Caco-2 (cell line): ENCODE measurements around the gene TNFRSF13B. TPM values are rescaled to one million over a fixed set of nuclear protein-coding genes. Genes with fewer than 3 reads are reported as not detected.

Experiments
- BruUV-seq: library from RNA; stranded (reverse); fragments of 400-500 nt; replicated peaks from 2 replicates; lab custom pipeline; 2021; lab: Mats Ljungman, UMichigan
- CTCF ChIA-PET: fragments of 300-600 bp; sonication (Branson Sonifier 250); formaldehyde crosslinking; loops from one replicate; lab custom pipeline; 2022; ENCODE audit warnings: antibody characterized with exemption; lab: Charles Lee
- POLR2A ChIA-PET: fragments of 300-600 bp; sonication (Branson Sonifier 250); formaldehyde crosslinking; loops from one replicate; lab custom pipeline; 2022; ENCODE audit warnings: antibody characterized with exemption; lab: Charles Lee
- DNase-seq, 2 experiments: peaks; one replicate each; pipeline versions ENCODE4 v3.0.0 to v3.0.0-alpha.2; 2020 to 2022
- H3K27me3 ChIP-seq: replicated peaks from 2 replicates; pipeline ENCODE4 v1.6.0; 2011; ENCODE audit warnings: low read length; ENCODE audit not compliant: control insufficient read depth, insufficient read depth
- H3K36me3 ChIP-seq: 2 replicates; pipeline ENCODE4 v1.5.1; 2011; ENCODE audit warnings: low read length; ENCODE audit not compliant: control insufficient read depth, insufficient read depth
- H3K4me1 ChIP-seq: fragments of 250-450 bp; sonication (Bioruptor Pico); 2 replicates; pipeline ENCODE4 v1.5.1; 2020; ENCODE audit warnings: mild to moderate bottlenecking
- H3K4me3 ChIP-seq: 2 replicates; pipeline ENCODE4 v1.5.1; 2011; ENCODE audit warnings: low read depth, mild to moderate bottlenecking, control low read depth, low read length
- H3K9me3 ChIP-seq: fragments of 250-450 bp; sonication (Bioruptor Pico); 2 replicates; pipeline ENCODE4 v1.5.1; 2020; ENCODE audit warnings: mild to moderate bottlenecking, moderate library complexity
- H3K27ac Mint-ChIP-seq: one replicate; pipeline ENCODE4 v1.8.0; 2022; ENCODE audit warnings: mixed read lengths; ENCODE audit not compliant: unreplicated experiment
- H3K27me3 Mint-ChIP-seq: one replicate; pipeline ENCODE4 v1.8.0; 2022; ENCODE audit warnings: mixed read lengths; ENCODE audit not compliant: insufficient read depth, unreplicated experiment
- H3K36me3 Mint-ChIP-seq: one replicate; pipeline ENCODE4 v1.8.0; 2022; ENCODE audit warnings: mild to moderate bottlenecking, mixed read lengths; ENCODE audit not compliant: insufficient read depth, unreplicated experiment
- H3K4me1 Mint-ChIP-seq: one replicate; pipeline ENCODE4 v1.8.0; 2022; ENCODE audit warnings: low read depth, mixed read lengths; ENCODE audit not compliant: unreplicated experiment
- H3K4me3 Mint-ChIP-seq: one replicate; pipeline ENCODE4 v1.8.0; 2022; ENCODE audit warnings: mild to moderate bottlenecking, moderate library complexity, mixed read lengths; ENCODE audit not compliant: unreplicated experiment
- H3K9me3 Mint-ChIP-seq: one replicate; pipeline ENCODE4 v1.8.0; 2022; ENCODE audit warnings: mixed read lengths; ENCODE audit not compliant: unreplicated experiment
- CTCF ChIP-seq, 2 experiments: fragments of 200-600 bp in 1 of 2; IDR thresholded peaks; 1 replicate in 1 of 2; 2 replicates in 1 of 2; pipeline versions ENCODE4 v1.5.1 to v1.8.0; 2011 to 2022; ENCODE audit warnings: antibody characterized with exemption in 1 of 2, control low read depth in 1 of 2, inconsistent platforms in 1 of 2, low read depth in 1 of 2, low read length in 1 of 2, mild to moderate bottlenecking in 1 of 2, moderate library complexity in 1 of 2; ENCODE audit not compliant: insufficient read depth in 1 of 2, severe bottlenecking in 1 of 2, unreplicated experiment in 1 of 2
- intact Hi-C: fragments of 100-400 bp; cut with micrococcal nuclease; formaldehyde crosslinking; loops from one replicate; pipeline ENCODE4 v1.10.0; 2022; ENCODE audit not compliant: unreplicated experiment
- total RNA-seq: library from RNA; stranded (reverse); gene quantifications from 2 replicates; pipeline ENCODE4 v1.2.3, GENCODE V29; 2022

TNFRSF13B gene
- total RNA-seq, 1 experiment from 2014 or later, result not detected

DNA sequence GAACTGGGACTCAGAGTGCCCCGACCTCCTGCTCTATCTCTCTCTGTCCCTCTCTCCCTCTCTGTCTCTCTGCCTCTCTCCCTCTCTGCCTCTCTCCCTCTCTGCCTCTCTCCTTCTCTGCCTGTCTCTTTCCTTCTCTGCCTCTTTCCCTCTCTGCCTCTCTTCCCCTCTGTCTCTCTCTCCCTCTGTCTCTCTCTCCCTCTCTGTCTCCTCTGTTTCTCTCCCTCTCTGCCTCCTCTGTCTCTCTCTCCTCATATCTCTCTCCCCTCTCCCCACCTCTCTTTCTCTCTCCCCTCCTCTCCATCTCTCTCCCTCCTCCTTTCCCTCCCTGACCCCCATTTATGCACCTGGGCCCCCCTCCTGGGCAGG, 32.7 kb downstream of the TNFRSF13B start:
- no peak overlapping the region for H3K4me3 ChIP-seq
- ChIA-PET CTCF (no interaction called here), POLR2A (no interaction called here)
- TF ChIP-seq CTCF (IDR thresholded peaks at IDR 0.05; ENCODE audit: insufficient read depth in 1 of 2, low read depth in 1 of 2, low read length in 1 of 2, severe bottlenecking in 1 of 2, unreplicated experiment in 1 of 2), result no peak
- H3K27me3 ChIP-seq, result no peaks in the 10 kb centered on the region; the same call in 1 of the 2 replicates
- no peaks in the 10 kb centered on the region for H3K9me3 ChIP-seq
- no peaks in the 10 kb centered on the region for H3K36me3 Mint-ChIP-seq
- no peaks in the 10 kb centered on the region for H3K36me3 ChIP-seq
- no peak overlapping the region for H3K27ac Mint-ChIP-seq
- no peaks in the 10 kb centered on the region for H3K9me3 Mint-ChIP-seq
- H3K4me1 ChIP-seq, result no peaks in the 10 kb centered on the region
- H3K4me1 Mint-ChIP-seq, result no peaks in the 10 kb centered on the region
- intact Hi-C loops, result no loop called here
- DNase-seq, result no peak
- BruUV-seq, result no TSS peak
- H3K27me3 Mint-ChIP-seq, result peaks cover 7% of the 10 kb centered on the region
- H3K4me3 Mint-ChIP-seq, result no peak overlapping the region

DNA sequence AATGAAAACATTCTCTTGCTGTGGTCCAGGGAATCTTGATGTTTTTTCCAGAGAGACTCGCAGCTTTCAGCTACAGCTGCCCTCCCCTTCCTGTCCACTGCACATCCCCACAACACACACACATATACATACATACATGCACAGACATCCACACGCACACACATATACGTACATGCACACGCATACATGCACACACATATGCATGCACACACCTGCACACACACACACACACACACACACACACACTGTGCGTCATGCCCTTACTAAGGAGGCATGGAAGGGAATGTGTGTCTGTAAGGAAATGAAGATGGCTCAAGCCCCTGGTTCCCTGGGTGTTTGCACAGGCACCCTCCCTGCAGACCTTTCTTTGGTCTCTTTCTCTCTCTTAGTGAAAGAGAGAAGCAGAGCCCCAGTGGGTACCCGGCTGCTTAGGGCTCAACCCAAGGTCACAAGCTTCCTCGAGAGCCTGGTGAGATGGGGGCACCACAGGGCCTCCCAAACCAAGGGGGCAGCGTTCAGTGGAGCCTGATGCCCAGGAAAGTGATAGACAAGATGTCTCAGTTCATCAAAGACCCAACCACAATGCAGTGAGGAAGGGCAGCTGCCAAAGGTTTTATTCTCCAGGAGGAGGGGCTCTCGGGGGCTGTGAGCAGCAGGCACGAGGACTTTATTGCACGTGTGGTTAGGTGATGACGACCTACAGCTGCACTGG, 33.3 kb downstream of the TNFRSF13B start:
- H3K36me3 Mint-ChIP-seq, result no peaks in the 10 kb centered on the region
- no peaks in the 10 kb centered on the region for H3K4me1 Mint-ChIP-seq
- CTCF ChIA-PET, result no interaction called here
- intact Hi-C loops, result no loop called here
- DNase-seq, result peak in 1 of 2 experiments; percentile 21
- BruUV-seq, result no TSS peak
- H3K9me3 Mint-ChIP-seq, result no peaks in the 10 kb centered on the region
- no peaks in the 10 kb centered on the region for H3K4me1 ChIP-seq
- H3K4me3 ChIP-seq, result no peak overlapping the region
- no peak overlapping the region for H3K27ac Mint-ChIP-seq
- H3K9me3 ChIP-seq, result no peaks in the 10 kb centered on the region
- no peak overlapping the region for H3K4me3 Mint-ChIP-seq
- peaks cover 7% of the 10 kb centered on the region for H3K27me3 Mint-ChIP-seq
- TF ChIP-seq CTCF (IDR thresholded peaks at IDR 0.05; ENCODE audit: insufficient read depth in 1 of 2, low read depth in 1 of 2, low read length in 1 of 2, severe bottlenecking in 1 of 2, unreplicated experiment in 1 of 2), result no peak
- H3K27me3 ChIP-seq, result no peaks in the 10 kb centered on the region; the same call in 1 of the 2 replicates
- POLR2A ChIA-PET, result no interaction called here
- H3K36me3 ChIP-seq, result no peaks in the 10 kb centered on the region

DNA sequence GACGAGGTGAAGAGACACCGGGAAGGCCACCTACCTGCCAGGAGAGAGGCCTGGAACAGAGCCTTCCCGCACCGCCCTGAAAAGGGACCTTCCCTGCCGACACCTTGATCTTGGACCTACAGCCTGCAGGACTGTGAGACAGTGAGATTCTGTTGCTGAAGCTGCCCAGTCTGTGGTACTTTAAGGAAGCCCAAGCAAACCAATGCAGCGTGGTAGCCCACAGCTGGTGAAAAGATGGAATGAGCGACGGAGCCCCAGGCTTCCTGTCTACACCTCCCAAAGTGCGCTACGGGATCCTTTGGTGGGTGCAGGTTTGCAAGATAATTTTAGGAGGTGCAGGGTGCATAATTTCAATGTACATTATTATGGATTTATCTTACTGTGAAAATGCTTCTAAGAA, 33.9 kb downstream of the TNFRSF13B start:
- Mint-ChIP-seq H3K27ac (no peak overlapping the region), H3K36me3 (no peaks in the 10 kb centered on the region), H3K27me3 (peaks cover 7% of the 10 kb centered on the region), H3K4me3 (no peak overlapping the region), H3K4me1 (no peaks in the 10 kb centered on the region), H3K9me3 (no peaks in the 10 kb centered on the region)
- H3K36me3 ChIP-seq, result no peaks in the 10 kb centered on the region
- H3K4me3 ChIP-seq, result no peak overlapping the region
- H3K4me1 ChIP-seq, result no peaks in the 10 kb centered on the region
- TF ChIP-seq CTCF (IDR thresholded peaks at IDR 0.05; ENCODE audit: insufficient read depth in 1 of 2, low read depth in 1 of 2, low read length in 1 of 2, severe bottlenecking in 1 of 2, unreplicated experiment in 1 of 2), result no peak
- no TSS peak for BruUV-seq
- no peaks in the 10 kb centered on the region; the same call in 1 of the 2 replicates for H3K27me3 ChIP-seq
- no peak for DNase-seq
- ChIA-PET CTCF (no interaction called here), POLR2A (no interaction called here)
- no peaks in the 10 kb centered on the region for H3K9me3 ChIP-seq
- intact Hi-C loops, result no loop called here
